ENCODE measurements around the gene PMM2.
A peak's percentile ranks its signal among the peaks of the same experiment; 100 is the strongest.
"Not testable (repeated sequence)": the region's sequence is repeated elsewhere in the genome, so short reads cannot be mapped to it uniquely, and the experiment has no call there.

Gene PMM2

DNA sequence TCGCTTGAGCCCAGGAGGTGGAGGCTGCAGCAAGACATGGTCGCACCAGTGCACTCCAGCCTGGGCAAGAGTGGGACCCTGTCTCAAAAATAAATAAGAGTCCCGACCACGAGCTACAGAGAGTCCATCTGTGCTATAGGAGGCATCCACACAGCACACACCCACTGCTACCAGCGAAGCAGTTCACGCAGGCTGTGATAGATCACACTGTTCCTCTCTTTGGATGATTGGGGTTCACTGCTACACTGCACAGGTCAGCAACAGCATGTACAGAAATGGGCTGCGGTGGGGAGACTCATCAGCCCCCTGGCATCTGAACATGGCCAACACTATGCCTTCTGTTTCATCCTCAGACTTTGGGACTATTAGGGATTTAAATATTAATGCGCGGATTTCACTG lies 33.8 kb downstream of the PMM2 start:
- Histone ChIP-seq H3K4me2 (peak overlapping the region; percentile 89), H3K9me3 (no peaks in the 10 kb centered on the region), H3K36me3 (peaks cover 22% of the 10 kb centered on the region), H3K4me1 (peaks cover 69% of the 10 kb centered on the region), H3K4me3 (peak overlapping the region; percentile 55), H3K9ac (peak overlapping the region; percentile 70), H4K20me1 (no peaks in the 10 kb centered on the region), H3K27ac (peak overlapping the region; percentile 88), H3K27me3 (no peaks in the 10 kb centered on the region)
- TF ChIP-seq Cebpa-rat (IDR thresholded peaks at IDR 0.05) = no peak

GRCh38 chr16:8831871-8832716 lies 34.5 kb downstream of the PMM2 start:
- Histone ChIP-seq H3K27me3 (no peaks in the 10 kb centered on the region), H3K4me2 (peak overlapping the region; percentile 89), H4K20me1 (no peaks in the 10 kb centered on the region), H3K4me1 (peaks cover 69% of the 10 kb centered on the region), H3K27ac (peak overlapping the region; percentile 88), H3K9ac (peak overlapping the region; percentile 70), H3K4me3 (peak overlapping the region; percentile 55), H3K36me3 (peaks cover 22% of the 10 kb centered on the region), H3K9me3 (no peaks in the 10 kb centered on the region)
- no peak for TF ChIP-seq Cebpa-rat (IDR thresholded peaks at IDR 0.05)

DNA sequence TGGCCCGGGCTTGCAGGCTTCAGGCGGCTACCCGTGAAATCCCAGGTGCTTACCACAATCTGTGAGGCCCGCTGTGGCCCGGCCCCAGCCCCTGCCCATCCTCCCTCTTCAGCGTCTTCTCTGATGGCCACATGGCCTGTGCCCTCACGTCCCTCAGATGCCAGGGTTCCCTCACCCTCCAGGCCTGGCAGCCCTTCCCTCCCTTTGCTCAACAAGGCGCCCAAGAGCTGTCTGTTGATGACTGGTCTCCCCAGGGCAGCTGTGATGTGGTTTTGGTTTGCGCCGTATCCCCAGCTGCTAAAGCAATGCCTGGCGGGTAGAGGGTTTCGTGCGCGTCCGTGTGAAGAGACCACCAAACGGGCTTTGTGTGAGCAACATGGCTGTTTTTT lies 35.1 kb downstream of the PMM2 start:
- H4K20me1 ChIP-seq = no peaks in the 10 kb centered on the region
- peak overlapping the region; percentile 89 for H3K4me2 ChIP-seq
- H3K27me3 ChIP-seq = no peaks in the 10 kb centered on the region
- H3K9ac ChIP-seq = peak overlapping the region; percentile 70
- H3K36me3 ChIP-seq = peaks cover 27% of the 10 kb centered on the region
- peaks cover 69% of the 10 kb centered on the region for H3K4me1 ChIP-seq
- H3K27ac ChIP-seq = peak overlapping the region; percentile 88
- no peak for TF ChIP-seq Cebpa-rat (IDR thresholded peaks at IDR 0.05)
- H3K9me3 ChIP-seq = no peaks in the 10 kb centered on the region
- peak overlapping the region; percentile 55 for H3K4me3 ChIP-seq

GRCh38 chr16:8836797-8837196 lies 39.2 kb downstream of the PMM2 start:
- H4K20me1 ChIP-seq, H3K4me2 ChIP-seq, H3K27ac ChIP-seq, H3K9ac ChIP-seq, H3K9me3 ChIP-seq, H3K27me3 ChIP-seq, H3K4me3 ChIP-seq: not testable (repeated sequence)
- Histone ChIP-seq H3K36me3 (peaks cover 14% of the 10 kb centered on the region; the same call in 1 of the 2 replicates), H3K4me1 (peaks cover 32% of the 10 kb centered on the region)

DNA sequence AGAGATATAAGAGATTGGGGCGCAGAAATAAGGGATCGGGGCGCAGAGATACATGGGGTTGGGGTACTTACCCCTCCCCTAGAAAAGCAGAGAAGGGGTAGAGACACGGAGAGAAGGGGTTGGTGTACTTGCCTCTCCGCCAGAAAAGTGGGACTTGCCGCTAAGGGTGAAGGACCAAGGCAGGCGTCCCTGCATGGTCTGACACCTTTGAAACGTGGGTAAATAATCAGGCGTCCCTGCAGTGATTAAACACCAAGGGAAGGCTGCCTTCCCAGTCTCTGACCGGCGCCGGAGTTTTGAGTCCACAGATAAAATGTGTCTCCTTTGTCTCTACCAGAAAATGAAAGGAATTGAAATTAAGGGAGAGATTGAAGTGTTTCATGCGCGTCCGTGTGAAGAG lies 40.0 kb downstream of the PMM2 start:
- not testable (repeated sequence) for H3K9me3 ChIP-seq, H3K4me2 ChIP-seq, H3K9ac ChIP-seq, H3K27me3 ChIP-seq, H4K20me1 ChIP-seq, H3K27ac ChIP-seq, H3K4me3 ChIP-seq
- Histone ChIP-seq H3K36me3 (peaks cover 14% of the 10 kb centered on the region; the same call in 1 of the 2 replicates), H3K4me1 (peaks cover 24% of the 10 kb centered on the region)

- not testable (repeated sequence) for H3K4me3 ChIP-seq, H3K9ac ChIP-seq, H3K27ac ChIP-seq, H3K9me3 ChIP-seq, H3K27me3 ChIP-seq, H3K4me2 ChIP-seq
- Histone ChIP-seq H4K20me1 (peaks cover 18% of the 10 kb centered on the region), H3K4me1 (peaks cover 28% of the 10 kb centered on the region), H3K36me3 (peaks cover 31% of the 10 kb centered on the region)
Measured at GRCh38 chr16:8842016-8842415, 44.4 kb downstream of the PMM2 start.

DNA sequence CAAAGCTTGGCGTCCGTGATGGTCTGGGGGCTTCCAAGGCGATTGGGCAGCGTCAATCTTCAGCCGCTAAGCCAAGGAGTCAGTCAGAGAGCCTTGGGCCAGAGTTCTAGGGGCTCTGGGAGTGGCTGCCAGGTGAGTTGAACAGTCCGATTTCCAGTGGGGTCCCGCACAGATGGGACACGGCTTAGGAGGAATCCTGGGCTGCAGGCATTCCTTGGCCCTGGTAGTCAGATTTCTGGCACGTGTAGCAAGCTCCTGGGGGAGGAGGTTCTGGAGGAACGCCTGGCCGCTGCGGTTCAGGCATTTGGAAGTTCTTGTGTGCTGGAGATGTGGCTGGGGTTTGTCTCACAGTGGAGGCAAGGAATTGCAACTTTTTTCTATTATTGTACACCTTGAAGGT lies 45.7 kb downstream of the PMM2 start:
- H3K4me2 ChIP-seq, H3K27me3 ChIP-seq, H3K9me3 ChIP-seq, H3K27ac ChIP-seq, H3K4me3 ChIP-seq, H3K9ac ChIP-seq: not testable (repeated sequence)
- peaks cover 18% of the 10 kb centered on the region for H4K20me1 ChIP-seq
- peaks cover 36% of the 10 kb centered on the region for H3K36me3 ChIP-seq
- H3K4me1 ChIP-seq = peaks cover 40% of the 10 kb centered on the region

DNA sequence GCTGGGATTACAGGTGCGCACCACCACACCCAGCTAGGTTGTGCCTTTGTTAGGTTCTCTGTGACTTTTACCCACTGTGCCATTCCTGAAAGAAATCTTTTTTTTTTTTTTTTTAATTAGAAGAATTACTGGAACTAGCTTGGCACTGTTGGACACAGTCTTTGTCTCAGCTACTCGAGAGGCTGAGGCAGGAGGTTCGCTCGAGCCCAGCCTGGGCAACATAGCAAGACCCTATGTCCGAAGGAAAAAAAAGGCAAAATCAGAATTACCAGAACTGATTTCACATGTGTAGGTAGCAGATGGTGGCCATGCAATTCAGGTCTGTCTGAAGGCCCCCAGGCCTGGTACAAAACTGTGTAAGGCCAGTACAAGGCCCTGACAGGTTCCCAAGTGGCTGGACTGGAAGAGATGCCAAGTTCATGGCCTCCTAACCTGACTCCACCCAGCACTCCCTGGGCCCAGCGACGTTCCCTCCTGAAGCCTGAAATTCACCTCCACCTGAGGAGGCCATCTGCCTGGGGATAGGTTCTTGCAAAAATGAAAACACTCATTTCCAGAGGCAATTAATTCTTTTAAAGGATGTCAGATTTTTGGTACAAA lies 48.2 kb downstream of the PMM2 start:
- peaks cover 19% of the 10 kb centered on the region for H4K20me1 ChIP-seq

DNA sequence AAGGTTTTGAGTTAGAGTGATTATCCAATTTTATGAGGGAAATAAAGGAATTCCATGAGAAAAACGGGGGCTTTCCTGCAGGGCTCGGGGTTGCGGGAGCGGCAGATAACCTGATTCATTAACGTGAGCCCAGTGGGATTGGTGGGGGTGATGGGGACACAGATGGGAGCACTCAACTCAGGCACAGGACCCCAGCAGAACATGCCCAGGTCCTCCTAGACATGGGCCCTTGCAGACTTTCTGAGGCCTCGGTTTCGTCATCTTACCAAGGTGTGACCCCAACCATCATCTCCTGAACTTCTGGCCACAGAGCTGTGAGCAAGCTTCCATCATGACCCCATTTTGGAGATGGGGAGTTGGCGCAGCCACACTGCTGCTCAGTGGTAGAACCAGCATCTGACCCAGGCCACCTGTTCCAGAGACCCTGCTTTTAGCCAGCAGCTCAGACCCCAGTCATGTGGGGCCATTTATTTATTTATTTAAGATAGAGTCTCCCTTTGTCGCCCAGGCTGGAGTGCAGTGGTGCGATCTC lies 48.8 kb downstream of the PMM2 start:
- Histone ChIP-seq H3K27ac (peak overlapping the region; percentile 59), H3K4me3 (no peak overlapping the region), H3K9me3 (no peaks in the 10 kb centered on the region), H3K9ac (no peak overlapping the region), H3K36me3 (peaks cover 52% of the 10 kb centered on the region), H4K20me1 (peaks cover 25% of the 10 kb centered on the region), H3K4me1 (peaks cover 72% of the 10 kb centered on the region), H3K4me2 (peak overlapping the region; percentile 3; the same call in 1 of the 2 replicates), H3K27me3 (no peaks in the 10 kb centered on the region)
- no peak for TF ChIP-seq Cebpa-rat (IDR thresholded peaks at IDR 0.05)

More for the DNA sequence above, 48.2 kb downstream of the PMM2 start:
- peaks cover 65% of the 10 kb centered on the region for H3K4me1 ChIP-seq
- H3K36me3 ChIP-seq = peaks cover 48% of the 10 kb centered on the region
- no peaks in the 10 kb centered on the region for H3K9me3 ChIP-seq
- H3K4me3 ChIP-seq = no peak overlapping the region
- H3K27ac ChIP-seq = peak overlapping the region; percentile 59
- H3K27me3 ChIP-seq = no peaks in the 10 kb centered on the region
- no peak overlapping the region for H3K9ac ChIP-seq
- no peak for TF ChIP-seq Cebpa-rat (IDR thresholded peaks at IDR 0.05)
- peak overlapping the region; percentile 57 for H3K4me2 ChIP-seq

DNA sequence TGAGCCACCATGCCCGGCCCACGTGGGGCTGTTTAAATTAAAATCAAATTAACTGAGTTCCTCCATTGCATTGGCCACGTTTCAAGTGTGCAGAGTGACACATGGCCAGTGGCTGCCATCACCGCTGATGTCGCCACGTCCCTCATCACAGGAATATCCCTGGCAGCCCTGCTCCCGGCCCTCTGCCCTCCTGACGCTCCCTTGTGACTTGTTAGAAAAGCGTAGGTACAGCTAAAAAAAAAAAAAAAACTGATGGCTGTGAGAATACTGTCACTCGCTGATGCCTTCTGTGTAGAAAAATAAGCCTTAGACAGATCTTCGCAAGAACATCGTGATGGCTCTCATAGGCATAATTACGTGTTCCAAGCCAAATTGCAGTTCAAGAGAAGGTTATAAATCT lies 49.5 kb downstream of the PMM2 start:
- no peak overlapping the region for H3K4me3 ChIP-seq
- H3K27me3 ChIP-seq = no peaks in the 10 kb centered on the region
- H3K9me3 ChIP-seq = no peaks in the 10 kb centered on the region
- peaks cover 78% of the 10 kb centered on the region for H3K4me1 ChIP-seq
- H3K27ac ChIP-seq = peak overlapping the region; percentile 59
- peaks cover 58% of the 10 kb centered on the region for H3K36me3 ChIP-seq
- H4K20me1 ChIP-seq = peaks cover 30% of the 10 kb centered on the region
- peak overlapping the region; percentile 22; the same call in 1 of the 2 replicates for H3K4me2 ChIP-seq
- TF ChIP-seq Cebpa-rat (IDR thresholded peaks at IDR 0.05) = no peak
- H3K9ac ChIP-seq = no peak overlapping the region
